ENCODE data around the gene ZNF497.

DNA sequence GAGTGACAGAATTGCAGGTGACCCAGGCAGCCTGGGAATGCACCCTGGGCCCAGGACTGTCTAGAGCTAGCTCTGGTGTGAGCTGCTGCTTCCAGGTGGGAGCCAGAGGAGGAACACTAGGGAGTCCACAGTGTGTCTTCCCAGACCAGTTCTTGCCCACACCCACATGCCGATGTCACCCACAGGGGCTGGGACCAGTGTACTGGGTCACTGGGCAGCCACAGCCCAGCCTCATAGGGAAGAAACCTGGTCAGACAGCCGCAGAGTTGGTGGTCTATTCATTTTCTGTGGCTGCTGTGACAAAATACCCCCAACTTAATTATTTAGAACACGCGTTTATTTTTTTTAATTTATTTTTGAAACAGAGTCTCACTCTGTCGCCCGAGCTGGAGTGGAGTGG, 36.0 kb upstream of the ZNF497 start:
- TF ChIP-seq CTCF (tag by site-specific recombination; IDR thresholded peaks at IDR 0.05) (no peak), ZNF704 (tag by site-specific recombination; IDR thresholded peaks at IDR 0.05) (no peak), KLF1 (tag by site-specific recombination; IDR thresholded peaks at IDR 0.05) (no peak), GLI4 (tag by site-specific recombination; IDR thresholded peaks at IDR 0.05) (no peak), RBAK (tag by site-specific recombination; IDR thresholded peaks at IDR 0.05) (no peak), KLF10 (tag by site-specific recombination; IDR thresholded peaks at IDR 0.05) (no peak), ZNF280D (tag by site-specific recombination; IDR thresholded peaks at IDR 0.05) (no peak), ZNF768 (tag by site-specific recombination; IDR thresholded peaks at IDR 0.05) (no peak), ZNF580 (tag by site-specific recombination; IDR thresholded peaks at IDR 0.05) (no peak), ZNF585B (tag by site-specific recombination; IDR thresholded peaks at IDR 0.05) (no peak), ZNF274 (IDR thresholded peaks at IDR 0.05; ENCODE audit: low read length) (no peak), ZNF274 (tag by site-specific recombination; IDR thresholded peaks at IDR 0.05; ENCODE audit: borderline replicate concordance) (no peak)
- TF ChIP-seq, protein P1, sequence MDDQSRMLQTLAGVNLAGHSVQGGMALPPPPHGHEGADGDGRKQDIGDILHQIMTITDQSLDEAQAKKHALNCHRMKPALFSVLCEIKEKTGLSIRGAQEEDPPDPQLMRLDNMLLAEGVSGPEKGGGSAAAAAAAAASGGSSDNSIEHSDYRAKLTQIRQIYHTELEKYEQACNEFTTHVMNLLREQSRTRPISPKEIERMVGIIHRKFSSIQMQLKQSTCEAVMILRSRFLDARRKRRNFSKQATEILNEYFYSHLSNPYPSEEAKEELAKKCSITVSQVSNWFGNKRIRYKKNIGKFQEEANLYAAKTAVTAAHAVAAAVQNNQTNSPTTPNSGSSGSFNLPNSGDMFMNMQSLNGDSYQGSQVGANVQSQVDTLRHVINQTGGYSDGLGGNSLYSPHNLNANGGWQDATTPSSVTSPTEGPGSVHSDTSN (CRISPR knock-in tag; IDR thresholded peaks at IDR 0.05), result no peak
